ENCODE measurements around the gene CTSW.

Gene CTSW

GRCh38 chr11:65859812-65860277 is 19.8 kb upstream of the CTSW start:
- FAIRE-seq (no peak), DNase-seq (ENCODE audit: insufficient read length, low spot score) (no peak)
- no peak for TF ChIP-seq POLR2A (IDR thresholded peaks at IDR 0.05; ENCODE audit: low read depth, low read length)

DNA sequence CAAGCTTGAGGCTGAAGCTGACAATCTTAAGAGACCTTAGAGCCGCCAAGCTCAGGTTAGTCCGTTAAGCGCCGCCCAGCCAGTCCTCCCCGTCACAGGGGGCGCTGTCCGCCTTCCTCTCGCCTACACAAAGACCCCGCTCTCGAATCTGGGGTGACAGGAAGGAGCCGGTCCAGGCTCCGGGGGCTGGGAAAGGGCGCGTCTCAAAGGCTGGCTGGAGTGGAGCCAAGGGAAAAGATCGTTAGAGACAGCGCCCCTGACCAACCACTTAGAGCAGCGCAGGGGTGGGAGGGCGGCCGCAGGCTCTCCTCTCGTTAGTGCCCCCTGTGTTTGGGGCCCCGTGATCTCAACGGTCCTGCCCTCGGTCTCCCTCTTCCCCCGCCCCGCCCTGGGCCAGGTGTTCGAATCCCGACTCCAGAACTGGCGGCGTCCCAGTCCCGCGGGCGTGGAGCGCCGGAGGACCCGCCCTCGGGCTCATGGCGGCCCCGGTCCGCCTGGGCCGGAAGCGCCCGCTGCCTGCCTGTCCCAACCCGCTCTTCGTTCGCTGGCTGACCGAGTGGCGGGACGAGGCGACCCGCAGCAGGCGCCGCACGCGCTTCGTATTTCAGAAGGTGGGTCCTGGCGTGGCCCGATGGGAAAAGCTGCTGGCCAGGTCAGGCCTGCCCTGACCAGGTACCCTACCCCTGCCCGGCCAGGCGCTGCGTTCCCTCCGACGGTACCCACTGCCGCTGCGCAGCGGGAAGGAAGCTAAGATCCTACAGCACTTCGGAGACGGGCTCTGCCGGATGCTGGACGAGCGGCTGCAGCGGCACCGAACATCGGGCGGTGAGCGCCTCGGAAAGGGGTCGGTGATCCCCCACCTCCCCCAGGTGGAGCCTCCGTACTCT is 19.1 kb upstream of the CTSW start, which contains the start of gene MUS81:
TSS of gene MUS81 (plus strand) at position 156 of the 887 bp plus-strand sequence. CDS start at position 477, 321 bp downstream.
- peak; percentile 77 for TF ChIP-seq POLR2A (IDR thresholded peaks at IDR 0.05; ENCODE audit: low read depth, low read length)
- FAIRE-seq, result no peak
- peak; percentile 89 for DNase-seq (ENCODE audit: insufficient read length, low spot score)

DNA sequence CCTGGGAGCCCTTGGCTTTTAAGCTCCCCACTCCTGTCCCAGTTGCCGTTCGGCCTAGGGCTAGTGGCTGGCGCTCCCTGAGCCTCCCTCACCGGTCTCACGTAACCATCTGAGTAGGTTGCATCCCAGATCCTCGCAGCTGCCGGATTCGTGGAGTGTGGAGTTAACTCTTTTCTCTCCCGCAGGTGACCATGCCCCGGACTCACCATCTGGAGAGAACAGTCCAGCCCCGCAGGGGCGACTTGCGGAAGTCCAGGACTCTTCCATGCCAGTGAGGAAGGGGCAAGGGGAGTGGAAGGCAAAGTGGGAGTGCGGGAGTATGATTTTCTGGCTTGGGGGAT is 18.5 kb upstream of the CTSW start:
- DNase-seq (ENCODE audit: insufficient read length, low spot score) (no peak), FAIRE-seq (no peak)
- TF ChIP-seq POLR2A (IDR thresholded peaks at IDR 0.05; ENCODE audit: low read depth, low read length), result no peak

DNA sequence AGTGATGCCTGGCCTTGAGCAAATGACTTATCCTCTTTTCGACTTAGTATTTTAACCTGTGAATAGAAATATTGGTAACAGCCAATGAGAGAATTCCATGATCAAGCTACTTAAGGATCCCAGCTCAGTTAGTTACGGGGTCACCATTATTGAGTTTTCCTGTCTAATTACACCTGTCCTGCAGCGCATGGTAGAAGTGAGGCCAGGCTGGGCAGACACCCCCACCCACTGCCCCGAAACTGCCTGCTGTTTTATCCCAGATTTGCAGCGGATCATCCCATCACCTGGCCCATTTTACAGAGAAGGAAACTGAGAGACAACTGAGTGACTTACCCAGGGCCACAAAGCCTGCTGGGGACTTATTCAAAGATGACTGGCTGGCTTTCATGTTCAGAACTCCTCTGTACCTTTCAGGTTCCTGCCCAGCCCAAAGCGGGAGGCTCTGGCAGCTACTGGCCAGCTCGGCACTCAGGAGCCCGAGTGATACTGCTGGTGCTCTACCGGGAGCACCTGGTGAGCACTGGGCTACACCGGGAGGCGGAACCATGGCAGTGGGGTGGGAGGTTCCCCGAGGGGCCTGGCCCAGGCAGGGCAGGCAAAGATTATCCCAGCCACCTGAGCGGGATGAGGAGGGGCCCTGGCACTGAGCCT is 18.0 kb upstream of the CTSW start:
- DNase-seq (ENCODE audit: insufficient read length, low spot score) (no peak), FAIRE-seq (no peak)
- no peak for TF ChIP-seq POLR2A (IDR thresholded peaks at IDR 0.05; ENCODE audit: low read depth, low read length)

DNA sequence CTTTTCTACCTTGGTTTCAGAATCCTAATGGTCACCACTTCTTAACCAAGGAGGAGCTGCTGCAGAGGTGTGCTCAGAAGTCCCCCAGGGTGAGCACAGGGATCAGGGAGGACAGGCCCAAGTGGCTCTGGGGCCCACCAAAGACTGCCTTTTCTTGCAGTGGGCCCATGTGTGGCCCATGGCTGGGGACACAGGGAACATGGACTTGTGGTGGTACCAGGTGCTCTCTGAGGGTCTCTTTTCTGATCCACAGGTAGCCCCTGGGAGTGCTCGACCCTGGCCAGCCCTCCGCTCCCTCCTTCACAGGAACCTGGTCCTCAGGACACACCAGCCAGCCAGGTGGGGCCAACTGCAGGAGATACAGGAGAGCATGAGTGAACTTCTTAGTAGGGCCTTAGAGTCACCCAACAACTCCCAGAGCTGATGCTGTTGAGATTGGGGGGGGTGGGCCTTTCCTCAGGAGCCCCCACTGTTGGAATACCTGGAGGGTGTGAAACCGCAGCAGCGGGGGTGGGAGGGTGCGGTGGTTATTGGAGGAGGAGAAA is 17.4 kb upstream of the CTSW start:
- no peak for TF ChIP-seq POLR2A (IDR thresholded peaks at IDR 0.05; ENCODE audit: low read depth, low read length)
- FAIRE-seq (no peak), DNase-seq (ENCODE audit: insufficient read length, low spot score) (no peak)

DNA sequence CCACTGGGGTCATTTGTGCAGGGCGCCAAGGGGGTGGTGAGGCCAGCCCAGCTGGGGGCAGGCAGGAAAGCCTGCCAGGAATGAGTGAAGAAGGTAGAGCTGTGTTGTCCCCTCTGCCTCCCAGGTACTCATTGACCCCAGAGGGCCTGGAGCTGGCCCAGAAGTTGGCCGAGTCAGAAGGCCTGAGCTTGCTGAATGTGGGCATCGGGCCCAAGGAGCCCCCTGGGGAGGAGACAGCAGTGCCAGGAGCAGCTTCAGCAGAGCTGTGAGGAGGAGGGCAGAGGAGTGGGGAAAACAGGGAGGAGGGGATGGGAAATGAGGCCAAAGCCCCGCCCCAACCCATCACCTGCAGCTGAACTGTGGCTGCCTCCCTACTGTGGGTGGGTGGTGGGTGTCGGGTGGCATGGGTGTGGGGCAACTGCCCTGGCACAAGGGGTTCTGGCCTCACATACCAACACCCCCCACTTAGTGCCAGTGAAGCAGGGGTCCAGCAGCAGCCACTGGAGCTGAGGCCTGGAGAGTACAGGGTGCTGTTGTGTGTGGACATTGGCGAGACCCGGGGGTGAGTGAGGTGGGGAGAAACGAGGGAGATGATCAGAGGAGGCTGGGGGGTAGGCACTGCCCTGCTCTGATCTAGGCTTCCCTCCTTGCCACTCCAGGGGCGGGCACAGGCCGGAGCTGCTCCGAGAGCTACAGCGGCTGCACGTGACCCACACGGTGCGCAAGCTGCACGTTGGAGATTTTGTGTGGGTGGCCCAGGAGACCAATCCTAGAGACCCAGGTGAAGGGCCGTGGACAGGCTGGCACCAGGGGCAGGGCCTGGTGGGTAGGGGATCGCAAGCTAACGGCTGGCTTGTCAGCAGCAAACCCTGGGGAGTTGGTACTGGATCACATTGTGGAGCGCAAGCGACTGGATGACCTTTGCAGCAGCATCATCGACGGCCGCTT is 16.4 kb upstream of the CTSW start:
- FAIRE-seq, result no peak
- no peak for DNase-seq (ENCODE audit: insufficient read length, low spot score)
- TF ChIP-seq POLR2A (IDR thresholded peaks at IDR 0.05; ENCODE audit: low read depth, low read length), result no peak

GRCh38 chr11:65863889-65864705 is 15.5 kb upstream of the CTSW start:
- TF ChIP-seq POLR2A (IDR thresholded peaks at IDR 0.05; ENCODE audit: low read depth, low read length), result no peak
- DNase-seq (ENCODE audit: insufficient read length, low spot score) (no peak), FAIRE-seq (no peak)

DNA sequence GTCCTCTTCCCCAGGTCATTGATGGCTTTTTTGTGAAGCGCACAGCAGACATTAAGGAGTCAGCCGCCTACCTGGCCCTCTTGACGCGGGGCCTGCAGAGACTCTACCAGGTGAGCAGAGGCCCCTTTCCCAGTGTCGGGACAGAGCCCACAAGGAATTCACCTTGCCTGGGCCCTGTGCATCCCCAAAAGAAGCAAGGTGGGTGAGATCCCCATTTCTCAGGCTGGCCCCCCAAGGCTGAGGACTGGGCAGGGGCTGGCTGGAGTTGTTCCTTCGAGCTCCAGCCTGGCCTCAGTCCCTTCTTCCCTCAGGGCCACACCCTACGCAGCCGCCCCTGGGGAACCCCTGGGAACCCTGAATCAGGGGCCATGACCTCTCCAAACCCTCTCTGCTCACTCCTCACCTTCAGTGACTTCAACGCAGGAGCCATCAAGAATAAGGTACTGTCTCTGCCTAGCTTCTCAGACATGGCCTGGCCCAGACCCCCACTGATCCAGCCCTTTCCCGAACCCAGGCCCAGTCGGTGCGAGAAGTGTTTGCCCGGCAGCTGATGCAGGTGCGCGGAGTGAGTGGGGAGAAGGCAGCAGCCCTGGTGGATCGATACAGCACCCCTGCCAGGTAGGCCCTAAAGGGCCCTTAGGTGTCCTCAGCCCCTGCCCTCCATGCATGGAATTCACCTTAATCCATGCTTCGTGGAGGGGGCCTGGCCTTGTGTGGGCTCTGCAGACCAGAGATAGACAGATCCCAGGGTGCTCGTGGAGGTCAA is 14.7 kb upstream of the CTSW start:
- TF ChIP-seq POLR2A (IDR thresholded peaks at IDR 0.05; ENCODE audit: low read depth, low read length), result no peak
- FAIRE-seq, result no peak

GRCh38 chr11:65865550-65866172 is 14.0 kb upstream of the CTSW start:
- 0 out of 2 replicates have a peak, but pooled peaks have one; percentile 17 for TF ChIP-seq POLR2A (IDR thresholded peaks at IDR 0.05; ENCODE audit: low read depth, low read length)
- FAIRE-seq, result no peak
- no peak for DNase-seq (ENCODE audit: insufficient read length, low spot score)

More for the DNA sequence above, 14.7 kb upstream of the CTSW start:
- DNase-seq (ENCODE audit: insufficient read length, low spot score), result no peak

- TF ChIP-seq POLR2A (IDR thresholded peaks at IDR 0.05; ENCODE audit: low read depth, low read length), result no peak
- no peak for DNase-seq (ENCODE audit: insufficient read length, low spot score)
- FAIRE-seq, result no peak
These were observed 12.9 kb upstream of the CTSW start for GRCh38 chr11:65866509-65867283.
